Uterus (tissue), 2 donors: Measurements from ENCODE around the gene FBXW7.

Source experiments
- POLR2A ChIP-seq, 2 donors: fragments of 450-650 bp; IDR thresholded peaks; one replicate each; pipeline ENCODE4 v1.6.1; 2016; ENCODE audit warnings: antibody characterized with exemption in 2 of 2, mild to moderate bottlenecking in 1 of 2, moderate library complexity in 1 of 2
- TF ChIP-seq, protein P1 (sequence below), 4 experiments: fragments of 200-600 bp in 2 of 4; fragments of 450-650 bp in 2 of 4; sonication (generic) in 2 of 4; IDR thresholded peaks; one replicate each; pipeline ENCODE4 v1.5.1; 2016 to 2019; ENCODE audit warnings: antibody characterized with exemption in 4 of 4, mild to moderate bottlenecking in 2 of 4, moderate library complexity in 1 of 4

DNA sequence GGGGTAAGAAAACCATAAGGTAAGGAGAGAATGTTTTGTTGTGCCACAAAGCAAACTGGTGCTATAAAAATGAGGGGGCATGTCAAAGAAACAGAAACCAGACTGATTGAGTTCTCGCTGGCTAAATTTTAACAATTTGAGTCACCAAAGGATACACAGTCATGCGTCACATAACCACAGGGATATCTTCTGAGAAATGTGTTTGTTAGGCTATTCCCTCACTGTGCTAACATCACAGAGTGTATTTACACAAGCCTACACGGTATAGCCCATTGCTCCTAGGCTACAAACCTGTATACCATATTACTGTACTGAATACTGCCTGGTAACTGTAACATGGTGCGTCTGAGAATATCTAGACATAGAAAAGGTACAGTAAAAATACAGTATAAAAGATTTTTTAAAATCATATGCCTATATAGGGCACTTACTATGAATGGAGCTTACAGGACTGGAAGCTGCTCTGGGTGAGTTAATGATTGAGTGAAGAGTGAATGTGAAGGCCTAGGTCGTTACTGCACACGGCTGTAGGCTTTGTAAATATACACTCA is 50.1 kb downstream of the FBXW7 start:
- TF ChIP-seq, protein P1, sequence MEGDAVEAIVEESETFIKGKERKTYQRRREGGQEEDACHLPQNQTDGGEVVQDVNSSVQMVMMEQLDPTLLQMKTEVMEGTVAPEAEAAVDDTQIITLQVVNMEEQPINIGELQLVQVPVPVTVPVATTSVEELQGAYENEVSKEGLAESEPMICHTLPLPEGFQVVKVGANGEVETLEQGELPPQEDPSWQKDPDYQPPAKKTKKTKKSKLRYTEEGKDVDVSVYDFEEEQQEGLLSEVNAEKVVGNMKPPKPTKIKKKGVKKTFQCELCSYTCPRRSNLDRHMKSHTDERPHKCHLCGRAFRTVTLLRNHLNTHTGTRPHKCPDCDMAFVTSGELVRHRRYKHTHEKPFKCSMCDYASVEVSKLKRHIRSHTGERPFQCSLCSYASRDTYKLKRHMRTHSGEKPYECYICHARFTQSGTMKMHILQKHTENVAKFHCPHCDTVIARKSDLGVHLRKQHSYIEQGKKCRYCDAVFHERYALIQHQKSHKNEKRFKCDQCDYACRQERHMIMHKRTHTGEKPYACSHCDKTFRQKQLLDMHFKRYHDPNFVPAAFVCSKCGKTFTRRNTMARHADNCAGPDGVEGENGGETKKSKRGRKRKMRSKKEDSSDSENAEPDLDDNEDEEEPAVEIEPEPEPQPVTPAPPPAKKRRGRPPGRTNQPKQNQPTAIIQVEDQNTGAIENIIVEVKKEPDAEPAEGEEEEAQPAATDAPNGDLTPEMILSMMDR (IDR thresholded peaks at IDR 0.05): no peak
- no peak for TF ChIP-seq POLR2A (IDR thresholded peaks at IDR 0.05)
